Endometrium (tissue), 2 donors: ENCODE measurements around the gene MGAT5B.

Source experiments
- FAIRE-seq: peaks from 2 replicates; lab custom pipeline; 2012; peaks lifted over from hg19 to GRCh38; lab: Jason Lieb, UNC
- donor health status: control.
- donor health status: control.

MGAT5B gene

DNA sequence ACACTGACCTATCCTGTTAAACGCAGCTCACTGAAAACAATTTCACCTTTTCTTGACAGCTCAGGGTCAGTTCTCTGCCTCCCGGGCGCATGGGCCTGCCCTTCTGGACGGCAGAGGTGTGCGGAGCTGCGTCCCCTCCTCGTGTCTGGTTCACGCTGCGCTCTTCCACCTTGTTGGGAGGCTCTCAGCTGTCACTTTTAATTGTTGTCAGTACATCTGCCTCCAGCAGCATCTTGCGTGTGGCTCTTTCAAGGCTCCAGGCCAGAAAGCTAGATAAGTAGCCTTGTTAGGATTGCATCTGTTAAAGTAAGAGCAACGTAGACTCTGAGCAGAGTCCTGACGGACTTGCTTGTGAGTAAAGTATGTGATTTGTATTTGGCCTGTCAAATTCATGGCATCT lies 59.4 kb downstream of the MGAT5B start:
- FAIRE-seq, result no peak

DNA sequence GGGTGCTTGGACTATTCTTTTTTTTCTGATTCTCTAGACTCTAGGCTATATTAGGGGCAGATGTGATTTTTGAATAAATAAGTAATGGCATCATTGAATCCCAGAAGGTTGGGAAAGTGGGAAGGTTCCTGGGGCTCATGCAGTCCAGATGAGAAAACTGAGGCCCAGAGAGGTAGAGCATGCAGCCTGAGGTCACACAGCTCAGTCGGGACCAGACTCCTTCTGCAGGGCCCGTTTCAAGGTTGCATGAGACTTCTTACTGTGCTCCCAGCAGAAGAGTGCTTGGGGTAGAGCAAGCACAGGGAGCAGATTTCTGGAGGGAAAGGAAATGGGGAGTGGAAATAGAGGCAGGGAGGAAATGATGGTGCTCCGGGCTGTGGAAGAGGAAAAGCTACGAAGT lies 59.8 kb downstream of the MGAT5B start:
- no peak for FAIRE-seq

GRCh38 chr17:76929148-76929547 lies 60.9 kb downstream of the MGAT5B start:
- FAIRE-seq, result no peak

GRCh38 chr17:76929601-76930000 lies 61.4 kb downstream of the MGAT5B start:
- FAIRE-seq, result no peak

DNA sequence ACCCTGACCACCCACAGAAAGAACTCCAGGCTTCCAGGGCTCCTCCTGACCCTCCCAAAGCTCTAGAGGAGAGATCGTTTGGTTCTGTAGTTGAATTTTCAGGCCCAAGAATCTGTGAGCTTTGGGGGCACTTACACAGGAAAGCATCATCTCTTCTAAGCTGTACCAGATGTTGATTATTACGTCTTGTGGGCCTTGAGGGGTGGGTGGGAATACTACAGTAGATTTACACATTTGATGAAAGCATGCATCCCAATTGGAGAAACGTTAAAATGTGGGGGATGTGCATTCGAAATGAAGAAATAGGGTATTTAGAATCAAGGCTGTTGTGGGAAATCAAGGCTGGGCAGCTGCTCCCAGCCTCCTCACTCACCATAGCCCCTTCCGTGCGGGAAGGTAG lies 61.9 kb downstream of the MGAT5B start:
- no peak for FAIRE-seq

- no peak for FAIRE-seq
Measured at GRCh38 chr17:76932402-76933333, 64.5 kb downstream of the MGAT5B start.

DNA sequence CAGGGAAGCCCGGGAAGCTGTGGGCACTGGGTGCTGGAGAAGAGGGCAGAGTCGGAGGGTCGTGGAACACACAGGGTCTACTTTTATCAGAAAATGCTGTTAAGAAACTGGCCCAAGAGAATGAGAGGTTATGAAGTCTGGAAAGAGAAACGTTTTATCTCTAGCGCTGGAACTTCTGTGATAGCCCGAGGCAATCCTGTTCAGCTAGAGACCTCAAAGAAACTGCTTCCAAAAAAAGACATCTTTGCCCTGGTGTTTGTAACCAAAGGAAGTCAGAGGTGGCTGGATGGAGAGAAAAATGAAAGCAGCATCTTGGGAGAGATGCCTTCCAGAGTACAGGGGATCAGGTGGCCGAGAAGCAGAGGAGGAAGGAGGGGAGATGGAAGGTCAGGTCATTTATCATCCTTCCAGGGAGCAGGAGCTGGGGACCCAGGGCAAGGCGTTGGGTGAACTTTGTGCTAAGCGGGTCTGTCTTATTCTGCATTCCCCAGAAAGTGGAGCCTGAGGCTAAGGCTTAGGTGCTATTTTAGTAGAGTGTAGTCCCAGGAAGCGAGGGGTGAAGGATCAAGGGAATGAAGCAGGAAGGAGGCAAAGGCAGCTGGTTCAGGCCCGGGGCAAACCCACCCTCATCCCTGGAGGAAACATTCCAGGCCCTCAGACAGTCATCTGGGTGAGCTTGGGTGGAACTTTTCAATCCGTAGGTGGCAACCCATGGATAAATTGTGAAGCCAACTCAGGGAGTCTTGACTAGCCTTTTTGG lies 66.5 kb downstream of the MGAT5B start:
- FAIRE-seq, result no peak

- no peak for FAIRE-seq
Measured at GRCh38 chr17:76935331-76935730, 67.1 kb downstream of the MGAT5B start.

DNA sequence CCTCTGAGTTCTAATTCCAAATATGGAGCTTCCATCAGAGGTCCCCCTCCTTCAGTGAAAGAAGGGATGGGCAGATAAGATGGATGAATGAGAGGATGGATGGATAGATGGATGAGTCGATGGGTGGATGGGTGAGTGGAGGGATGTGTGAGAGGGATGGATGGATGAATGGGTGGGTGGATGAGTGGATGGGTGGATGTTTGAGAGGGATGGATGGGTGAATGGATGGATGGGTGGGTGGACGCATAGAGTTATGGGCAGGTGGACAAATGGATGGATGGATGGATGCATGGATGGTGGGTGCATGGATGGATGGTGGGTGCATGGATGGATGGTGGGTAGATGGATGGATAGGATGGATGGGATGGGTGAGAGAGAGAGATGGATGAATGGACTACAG lies 69.0 kb downstream of the MGAT5B start:
- FAIRE-seq, result no peak

DNA sequence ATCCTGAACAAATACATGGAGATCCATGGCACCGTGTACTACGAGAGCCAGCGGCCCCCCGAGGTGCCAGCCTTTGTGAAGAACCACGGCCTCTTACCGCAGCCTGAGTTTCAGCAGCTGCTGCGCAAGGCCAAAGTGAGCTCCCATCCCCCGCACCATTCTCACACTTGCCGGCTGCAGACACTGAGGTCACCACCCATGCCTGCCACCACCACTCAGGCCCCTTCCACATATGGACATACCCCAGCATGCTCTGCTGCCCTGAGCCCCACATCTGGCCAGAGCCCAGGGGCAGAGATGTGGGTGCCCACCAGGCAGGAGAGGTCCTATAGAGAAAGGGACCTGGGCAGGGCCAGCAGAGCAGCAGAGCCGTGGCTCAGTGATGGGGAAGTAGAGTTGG lies 69.8 kb downstream of the MGAT5B start:
- no peak for FAIRE-seq

DNA sequence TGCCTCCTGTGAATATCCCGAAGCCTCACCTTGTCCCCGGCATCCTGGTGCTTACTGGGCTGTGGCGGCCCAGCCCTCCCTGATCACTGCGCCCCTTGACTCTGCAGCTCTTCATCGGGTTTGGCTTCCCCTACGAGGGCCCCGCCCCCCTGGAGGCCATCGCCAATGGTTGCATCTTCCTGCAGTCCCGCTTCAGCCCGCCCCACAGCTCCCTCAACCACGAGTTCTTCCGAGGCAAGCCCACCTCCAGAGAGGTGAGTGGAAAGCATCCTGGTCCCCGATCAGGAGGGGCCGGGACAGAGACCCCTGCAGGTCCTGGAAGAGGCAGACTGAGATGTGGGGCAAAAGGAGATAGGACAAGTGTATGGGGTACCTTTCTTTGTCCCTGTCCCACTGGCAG lies 72.1 kb downstream of the MGAT5B start:
- FAIRE-seq, result no peak

- no peak for FAIRE-seq
Measured at GRCh38 chr17:76940738-76941350, 72.6 kb downstream of the MGAT5B start.

GRCh38 chr17:76943202-76943601 lies 75.0 kb downstream of the MGAT5B start:
- no peak for FAIRE-seq

DNA sequence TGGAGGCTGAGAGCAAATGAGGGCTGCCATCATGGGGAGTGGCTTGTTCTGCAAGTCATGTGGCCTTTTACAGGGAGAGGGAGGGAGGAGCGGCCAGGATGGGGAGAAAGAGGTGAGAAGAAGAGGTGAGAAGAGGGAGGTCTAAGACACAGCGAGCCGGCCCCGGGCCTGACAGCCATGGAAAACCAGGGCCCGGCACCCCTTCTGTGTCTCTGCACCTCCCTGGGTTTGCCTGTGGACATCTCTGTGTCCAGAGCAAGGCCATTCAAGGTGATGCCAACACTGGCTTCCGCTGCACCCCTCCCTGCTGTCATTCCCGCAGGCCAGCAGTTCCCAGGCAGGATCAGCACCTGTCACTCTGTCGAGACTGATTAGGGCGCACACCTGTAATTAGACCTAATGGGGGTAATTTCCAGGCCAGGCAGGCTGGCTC lies 75.6 kb downstream of the MGAT5B start:
- no peak for FAIRE-seq

- no peak for FAIRE-seq
Measured at GRCh38 chr17:76944477-76944876, 76.3 kb downstream of the MGAT5B start.

DNA sequence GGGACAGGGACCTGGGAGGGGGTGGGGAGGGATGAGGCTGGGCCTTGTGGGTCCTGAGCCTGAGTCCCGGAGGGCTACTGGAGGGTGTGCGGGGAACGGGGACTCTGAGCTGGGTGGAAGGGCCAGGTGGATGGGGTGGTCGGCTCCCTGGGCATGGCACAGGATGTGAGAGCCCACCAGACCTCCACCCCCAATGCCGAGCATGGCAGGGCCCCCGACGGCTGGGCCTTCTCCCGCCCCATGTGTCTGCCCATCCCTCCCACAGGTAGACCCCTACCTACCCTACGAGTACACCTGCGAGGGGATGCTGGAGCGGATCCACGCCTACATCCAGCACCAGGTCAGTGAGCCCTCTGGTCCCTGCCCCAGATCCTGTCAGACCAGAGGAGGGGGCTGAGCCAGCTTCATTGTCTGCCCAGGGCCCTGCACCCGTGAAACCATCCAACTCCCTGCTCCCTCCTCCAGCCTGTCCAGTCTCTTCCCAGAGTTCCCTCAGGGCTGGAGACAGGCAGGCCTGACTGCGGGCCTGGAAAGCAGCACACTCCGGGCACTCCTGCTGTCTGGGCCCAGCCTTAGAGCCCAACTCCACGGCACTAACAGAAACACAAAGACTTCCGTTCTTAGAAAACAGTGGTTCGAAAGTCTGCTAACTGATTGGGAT lies 78.0 kb downstream of the MGAT5B start:
- no peak for FAIRE-seq

DNA sequence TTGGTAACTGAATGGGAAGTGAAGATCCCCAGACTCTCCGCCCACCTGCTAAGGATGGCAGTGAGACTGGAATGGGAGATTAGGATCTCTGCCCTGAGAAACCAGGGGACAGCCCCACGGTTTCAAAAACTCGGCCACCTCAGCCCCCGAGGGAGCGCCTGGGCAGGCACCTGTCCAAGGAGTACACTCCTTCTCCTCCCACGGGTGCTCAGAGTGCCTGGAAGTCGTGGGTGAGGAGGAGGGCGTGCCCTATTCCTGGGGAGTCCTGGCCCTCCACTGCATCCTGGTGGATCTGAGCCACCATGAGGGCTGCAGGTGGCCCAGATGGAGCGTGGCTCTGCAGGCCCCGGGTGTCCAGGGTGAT lies 78.5 kb downstream of the MGAT5B start:
- no peak for FAIRE-seq

DNA sequence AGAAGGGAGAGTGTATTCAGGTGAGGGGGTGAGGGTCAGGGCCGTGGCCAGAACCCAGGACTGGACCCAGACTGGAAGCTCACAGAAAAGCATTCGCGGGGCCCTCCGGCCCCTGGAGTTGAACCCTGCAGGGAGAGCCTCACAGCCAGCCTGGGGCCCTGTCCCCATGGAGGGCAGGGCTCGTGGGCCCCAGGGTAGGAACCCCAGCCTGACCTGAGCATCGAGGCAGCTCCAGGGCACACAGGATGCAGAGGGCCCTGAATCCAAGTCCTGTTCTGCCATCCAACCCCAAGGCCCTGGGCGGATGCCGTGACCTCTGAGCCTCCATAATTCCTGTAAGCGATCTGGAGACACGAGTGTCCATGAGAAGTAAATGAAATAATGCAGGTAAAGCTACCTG lies 79.1 kb downstream of the MGAT5B start:
- FAIRE-seq, result no peak

- FAIRE-seq, result no peak
Measured at GRCh38 chr17:76947771-76948170, 79.6 kb downstream of the MGAT5B start.

- FAIRE-seq, result no peak
Measured at GRCh38 chr17:76948301-76948700, 80.1 kb downstream of the MGAT5B start.

DNA sequence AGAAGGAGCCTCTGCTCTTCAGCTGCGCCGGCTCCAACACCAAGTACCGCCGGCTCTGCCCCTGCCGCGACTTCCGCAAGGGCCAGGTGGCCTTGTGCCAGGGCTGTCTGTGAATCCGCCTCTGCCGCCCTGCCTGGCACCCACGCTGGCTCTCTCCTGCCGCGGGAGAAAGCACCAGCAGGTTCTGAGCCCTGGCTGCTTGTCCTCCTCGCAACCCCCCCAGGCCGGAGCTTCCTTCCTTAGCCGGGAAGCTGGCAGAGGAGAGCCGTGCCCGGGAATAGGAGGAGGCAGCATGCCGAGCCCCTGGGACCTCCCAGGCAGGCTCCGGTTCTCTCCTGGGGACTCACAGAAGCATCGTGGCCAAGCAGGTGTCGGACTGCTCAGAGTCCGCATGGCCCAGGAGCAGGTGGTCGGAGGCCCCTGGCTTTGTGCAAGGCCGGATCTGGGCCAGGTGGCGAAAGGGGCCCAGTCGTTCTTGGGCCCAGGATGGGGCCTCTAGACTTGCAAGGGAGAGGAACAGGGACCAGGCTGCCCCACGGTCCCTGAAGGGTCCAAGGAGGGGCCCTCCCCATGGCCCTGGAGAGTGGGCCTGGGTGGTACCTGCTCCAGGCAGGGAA lies 80.6 kb downstream of the MGAT5B start:
- no peak for FAIRE-seq
